Measurements from ENCODE around the gene TOR2A. TPM values are rescaled to one million over a fixed set of nuclear protein-coding genes. Genes with fewer than 3 reads are reported as not detected.

Gene TOR2A
- total and polyA plus RNA-seq, 3 donors from 2014 or later, result 28.7 to 32.0 (median 30.4) TPM

- Histone ChIP-seq H3K36me3 (ENCODE audit: low read depth, missing control alignments) (no peaks in the 10 kb centered on the region), H3K4me3 (no peak overlapping the region), H3K4me1 (peaks cover 21% of the 10 kb centered on the region), H3K9me3 (no peaks in the 10 kb centered on the region), H3K27me3 (no peaks in the 10 kb centered on the region), H3K27ac (no peak overlapping the region)
- WGBS, 2 donors, result 85 to 97% methylated on average over 2 to 13 of the region's 13 CpGs
- DNase-seq, result no peak
- intact Hi-C loops (cut with DNase I; ENCODE audit: low total_unique reads), result loop anchor here (5.0 to 10.0 kb wide), 3 partner anchors 44 to 179 kb away; partner anchors contain the start of genes AK1 and ST6GALNAC4
- TF ChIP-seq CTCF (IDR thresholded peaks at IDR 0.05), result no peak
- no peak for TF ChIP-seq POLR2A (IDR thresholded peaks at IDR 0.05)
These were observed 3.6 kb upstream of the TOR2A start for GRCh38 chr9:127738666-127739065.

- Histone ChIP-seq H3K9me3 (no peaks in the 10 kb centered on the region), H3K27me3 (no peaks in the 10 kb centered on the region), H3K36me3 (ENCODE audit: low read depth, missing control alignments) (no peaks in the 10 kb centered on the region), H3K27ac (no peak overlapping the region), H3K4me3 (peak overlapping the region; percentile 77 to 88), H3K4me1 (peaks cover 36% of the 10 kb centered on the region)
- 29 to 36% methylated on average over 15 of the region's 15 CpGs for WGBS, 2 donors
- intact Hi-C loops (cut with DNase I; ENCODE audit: low total_unique reads), result loop anchor here (5.0 to 10.0 kb wide), 3 partner anchors 47 to 182 kb away; partner anchors contain the start of genes AK1 and ST6GALNAC4
- no peak for TF ChIP-seq POLR2A (IDR thresholded peaks at IDR 0.05)
- no peak for TF ChIP-seq CTCF (IDR thresholded peaks at IDR 0.05)
- DNase-seq, result no peak
These were observed 564 bp upstream of the TOR2A start for GRCh38 chr9:127735530-127736185.

GRCh38 chr9:127734247-127734746 lies 797 bp downstream of the TOR2A start:
- H3K4me3 ChIP-seq, result peak overlapping the region; percentile 77 to 88
- no peaks in the 10 kb centered on the region for H3K9me3 ChIP-seq
- 12 to 48% methylated on average over 15 to 22 of the region's 22 CpGs for WGBS, 2 donors
- H3K36me3 ChIP-seq (ENCODE audit: low read depth, missing control alignments), result no peaks in the 10 kb centered on the region
- peak overlapping the region; percentile 72 to 94 for H3K27ac ChIP-seq
- no peak for DNase-seq
- peaks cover 35% of the 10 kb centered on the region for H3K4me1 ChIP-seq
- no peaks in the 10 kb centered on the region for H3K27me3 ChIP-seq
- TF ChIP-seq POLR2A (IDR thresholded peaks at IDR 0.05) (no peak), CTCF (IDR thresholded peaks at IDR 0.05) (no peak)
- intact Hi-C loops (cut with DNase I; ENCODE audit: low total_unique reads), result loop anchor here (5.0 to 10.0 kb wide), 2 partner anchors 141 to 142 kb away; partner anchors contain the start of gene AK1

- intact Hi-C loops (cut with DNase I; ENCODE audit: low total_unique reads), result loop anchor here (5.0 to 10.0 kb wide), 2 partner anchors 141 kb away; partner anchors contain the start of gene AK1
- H3K9me3 ChIP-seq, result no peaks in the 10 kb centered on the region
- no peaks in the 10 kb centered on the region for H3K36me3 ChIP-seq (ENCODE audit: low read depth, missing control alignments)
- H3K27me3 ChIP-seq, result no peaks in the 10 kb centered on the region
- WGBS, 2 donors, result 48 to 60% methylated on average over 2 of the region's 2 CpGs
- H3K27ac ChIP-seq, result peak overlapping the region in 1 of 2 donors; percentile 72
- DNase-seq, result no peak
- H3K4me3 ChIP-seq, result peak overlapping the region in 1 of 2 donors; percentile 77
- no peak for TF ChIP-seq CTCF (IDR thresholded peaks at IDR 0.05)
- TF ChIP-seq POLR2A (IDR thresholded peaks at IDR 0.05), result no peak
- peaks cover 35% of the 10 kb centered on the region for H3K4me1 ChIP-seq
These were observed 1.5 kb downstream of the TOR2A start for GRCh38 chr9:127733614-127734013.

All from testis (tissue), 3 donors.